Fibroblast of lung (primary cell): ENCODE measurements around the gene MYEOV. TPM values are rescaled to one million over a fixed set of nuclear protein-coding genes. Genes with fewer than 3 reads are reported as not detected.
A peak's percentile ranks its signal among the peaks of the same experiment; 100 is the strongest.

Experiments used
- DNase-seq, 2 donors: peaks; one replicate each; pipeline versions ENCODE4 v3.0.0 to v3.0.0-alpha.2; 2010; ENCODE audit warnings: low read depth in 2 of 2
- H2AFZ ChIP-seq: 2 replicates; pipeline ENCODE4 v1.5.1; 2012; ENCODE audit warnings: low read length, control low read depth, inconsistent platforms
- H3K27ac ChIP-seq: 2 replicates; pipeline ENCODE4 v1.5.1; 2011; ENCODE audit warnings: low read length, control low read depth; ENCODE audit not compliant: insufficient read depth
- H3K27me3 ChIP-seq: 2 replicates; pipeline ENCODE4 v1.5.1; 2011; ENCODE audit warnings: mild to moderate bottlenecking, low read length; ENCODE audit not compliant: control insufficient read depth, insufficient read depth
- H3K36me3 ChIP-seq: 2 replicates; pipeline ENCODE4 v1.5.1; 2011; ENCODE audit warnings: low read length; ENCODE audit not compliant: control insufficient read depth, insufficient read depth
- H3K4me1 ChIP-seq: 2 replicates; pipeline ENCODE4 v1.5.1; 2011; ENCODE audit warnings: low read length; ENCODE audit not compliant: control insufficient read depth, insufficient read depth; ENCODE audit errors: extremely low read depth
- H3K4me2 ChIP-seq: 2 replicates; pipeline ENCODE4 v1.5.1; 2011; ENCODE audit warnings: low read length, control low read depth; ENCODE audit not compliant: insufficient read depth; ENCODE audit errors: extremely low read depth
- H3K4me3 ChIP-seq, 4 experiments: fragments of 200-600 bp in 1 of 4; sonication (generic) in 1 of 4; replicated peaks in 1 of 4; 2 replicates each; pipeline ENCODE4 v1.5.1; 2011 to 2016; ENCODE audit warnings: low read length in 4 of 4, low read depth in 3 of 4, mild to moderate bottlenecking in 3 of 4, control low read depth in 2 of 4, inconsistent platforms in 1 of 4, mixed read lengths in 1 of 4; ENCODE audit not compliant: insufficient read depth in 1 of 4; ENCODE audit errors: control extremely low read depth in 1 of 4
- H3K79me2 ChIP-seq: 2 replicates; pipeline ENCODE4 v1.5.1; 2012; ENCODE audit warnings: mild to moderate bottlenecking, low read length, inconsistent platforms; ENCODE audit not compliant: control insufficient read depth, insufficient read depth
- H3K9ac ChIP-seq: 2 replicates; pipeline ENCODE4 v1.5.1; 2011; ENCODE audit warnings: mild to moderate bottlenecking, low read length, control low read depth; ENCODE audit not compliant: insufficient read depth
- H3K9me3 ChIP-seq: 2 replicates; pipeline ENCODE4 v1.5.1; 2012; ENCODE audit warnings: low read depth, low read length; ENCODE audit not compliant: control insufficient read depth, insufficient read depth
- H4K20me1 ChIP-seq: 2 replicates; pipeline ENCODE4 v1.5.1; 2011; ENCODE audit warnings: low read length; ENCODE audit not compliant: control insufficient read depth, insufficient read depth; ENCODE audit errors: extremely low read depth
- CTCF ChIP-seq, 2 donors: IDR thresholded peaks in 1 of 2; conservative IDR thresholded peaks in 1 of 2; 1 replicate in 1 of 2; 2 replicates in 1 of 2; pipeline ENCODE4 v1.5.1; 2011 to 2012; ENCODE audit warnings: low read length in 2 of 2, control low read depth in 1 of 2, inconsistent platforms in 1 of 2, low read depth in 1 of 2, mild to moderate bottlenecking in 1 of 2
- EZH2 ChIP-seq: IDR thresholded peaks from 2 replicates; pipeline ENCODE4 v1.5.1; 2012; ENCODE audit warnings: low read length, control low read depth, mild to moderate bottlenecking; ENCODE audit errors: missing control alignments
- polyA minus RNA-seq: library from RNA; depleted of rRNA, polyadenylated mRNA; stranded (reverse); fragments of >200 nt; gene quantifications from 2 replicates; pipeline ENCODE4 v1.2.3, GENCODE V29; 2011; ENCODE audit warnings: low replicate concordance
- polyA plus RNA-seq, 2 donors: library from polyadenylated mRNA; depleted of rRNA in 1 of 2; stranded (reverse) in 1 of 2; unstranded in 1 of 2; fragments of >200 nt; gene quantifications; 2 replicates each; pipeline ENCODE4 v1.2.1, GENCODE V29; 2011 to 2012; ENCODE audit warnings: missing spikeins in 1 of 2
- total RNA-seq: library from RNA; depleted of rRNA; stranded (reverse); fragments of >200 nt; gene quantifications from 2 replicates; pipeline ENCODE4 v1.2.1, GENCODE V29; 2014

The MYEOV gene
- total RNA-seq, result 1.2 TPM in 1 of 2 replicates, not detected in the other
- polyA plus RNA-seq, result 7.3 and 11.7 TPM in 2 replicates
- 11.8 and 28.9 TPM in 2 replicates for polyA plus RNA-seq (2012)
- 3.0 and 40.6 TPM in 2 replicates for polyA minus RNA-seq

- Histone ChIP-seq H3K4me2 (no peak within 1 kb of the TSS), H2AFZ (no peak within 1 kb of the TSS), H3K79me2 (no peaks in the 10 kb centered on the region), H3K27me3 (no peaks in the 10 kb centered on the region), H3K36me3 (no peaks in the 10 kb centered on the region), H3K9ac (no peak within 1 kb of the TSS), H3K4me3 (no peak within 1 kb of the TSS), H4K20me1 (no peaks in the 10 kb centered on the region), H3K9me3 (no peaks in the 10 kb centered on the region), H3K27ac (no peak within 1 kb of the TSS), H3K4me1 (peaks cover 23% of the 10 kb centered on the region)
- TF ChIP-seq CTCF (conservative IDR thresholded peaks at IDR 0.05 in 1 of 2, IDR thresholded peaks at IDR 0.05 in 1 of 2; ENCODE audit: low read depth in 1 of 2, low read length in 2 of 2) (no peak), EZH2 (no peak)
- peak; percentile 21 to 33 for DNase-seq
Observed at GRCh38 chr11:69293819-69294505, at the start of gene MYEOV. MYEOV (plus strand) TSS chr11:69294155; CDS start chr11:69295355, 1,200 bp downstream.

- Histone ChIP-seq H3K9me3 (no peaks in the 10 kb centered on the region), H3K4me2 (no peak overlapping the region), H2AFZ (no peak overlapping the region), H3K27ac (no peak overlapping the region), H3K79me2 (no peaks in the 10 kb centered on the region), H3K4me1 (no peaks in the 10 kb centered on the region), H3K36me3 (no peaks in the 10 kb centered on the region), H4K20me1 (no peaks in the 10 kb centered on the region), H3K9ac (no peak overlapping the region), H3K4me3 (no peak overlapping the region), H3K27me3 (peaks cover 8% of the 10 kb centered on the region)
- no peak for DNase-seq
- no peak for TF ChIP-seq EZH2
- no peak for TF ChIP-seq CTCF (conservative IDR thresholded peaks at IDR 0.05 in 1 of 2, IDR thresholded peaks at IDR 0.05 in 1 of 2; ENCODE audit: low read depth in 1 of 2, low read length in 2 of 2)
Observed at GRCh38 chr11:69244266-69244665, 49.7 kb upstream of the MYEOV start.

GRCh38 chr11:69245041-69245440 is 48.9 kb upstream of the MYEOV start:
- no peak overlapping the region for H3K4me2 ChIP-seq
- H3K4me3 ChIP-seq, result no peak overlapping the region
- no peak overlapping the region for H3K27ac ChIP-seq
- DNase-seq, result no peak
- no peaks in the 10 kb centered on the region for H3K4me1 ChIP-seq
- TF ChIP-seq EZH2 (no peak), CTCF (conservative IDR thresholded peaks at IDR 0.05 in 1 of 2, IDR thresholded peaks at IDR 0.05 in 1 of 2; ENCODE audit: low read depth in 1 of 2, low read length in 2 of 2) (no peak)
- H3K36me3 ChIP-seq, result no peaks in the 10 kb centered on the region
- no peak overlapping the region for H2AFZ ChIP-seq
- no peaks in the 10 kb centered on the region for H3K9me3 ChIP-seq
- H3K79me2 ChIP-seq, result no peaks in the 10 kb centered on the region
- H4K20me1 ChIP-seq, result no peaks in the 10 kb centered on the region
- H3K27me3 ChIP-seq, result peaks cover 8% of the 10 kb centered on the region
- no peak overlapping the region for H3K9ac ChIP-seq
